ENCODE measurements around the gene SGCD.

SGCD gene

GRCh38 chr5:156378159-156378558 lies 51.2 kb downstream of the SGCD start:
- no peak overlapping the region for H3K9ac ChIP-seq (ENCODE audit: low read length)
- no peak overlapping the region for H3K4ac ChIP-seq (ENCODE audit: low read depth, low read length)
- H2BK5ac ChIP-seq (ENCODE audit: low read length), result no peak overlapping the region
- H3K36me3 ChIP-seq (ENCODE audit: control insufficient read depth, insufficient read depth, low read length), result no peaks in the 10 kb centered on the region
- H4K5ac ChIP-seq (ENCODE audit: low read length), result no peak overlapping the region
- no peak overlapping the region for H3K4me2 ChIP-seq (ENCODE audit: low read length)
- H3K4me3 ChIP-seq (ENCODE audit: low read length), result no peak overlapping the region
- no peak overlapping the region for H3K23ac ChIP-seq (ENCODE audit: low read length)
- H3K18ac ChIP-seq (ENCODE audit: low read length), result no peak overlapping the region
- no peaks in the 10 kb centered on the region for H3K79me2 ChIP-seq (ENCODE audit: control insufficient read depth, insufficient read depth, low read length)
- no peak overlapping the region for H2BK120ac ChIP-seq (ENCODE audit: low read depth, low read length)
- H4K8ac ChIP-seq (ENCODE audit: low read depth, low read length), result no peak overlapping the region
- DNase-seq, result no peak
- no peak overlapping the region for H3K56ac ChIP-seq (ENCODE audit: low read length)
- WGBS (ENCODE audit: extremely low coverage, insufficient coverage, low lambda C conversion rate), result no CpG with 5 or more reads among the region's 2 CpGs
- H3K27me3 ChIP-seq (ENCODE audit: insufficient read depth, low read length, poor library complexity), result no peaks in the 10 kb centered on the region
- no peaks in the 10 kb centered on the region for H3K4me1 ChIP-seq (ENCODE audit: control insufficient read depth, low read depth, low read length)
- H2BK15ac ChIP-seq (replicated peaks; ENCODE audit: low read depth), result no peak overlapping the region
- no peak overlapping the region for H3K27ac ChIP-seq (ENCODE audit: low read depth, low read length)
- no peak overlapping the region for H2AK5ac ChIP-seq (ENCODE audit: low read length)
- H3K79me1 ChIP-seq (ENCODE audit: low read length), result no peaks in the 10 kb centered on the region

DNA sequence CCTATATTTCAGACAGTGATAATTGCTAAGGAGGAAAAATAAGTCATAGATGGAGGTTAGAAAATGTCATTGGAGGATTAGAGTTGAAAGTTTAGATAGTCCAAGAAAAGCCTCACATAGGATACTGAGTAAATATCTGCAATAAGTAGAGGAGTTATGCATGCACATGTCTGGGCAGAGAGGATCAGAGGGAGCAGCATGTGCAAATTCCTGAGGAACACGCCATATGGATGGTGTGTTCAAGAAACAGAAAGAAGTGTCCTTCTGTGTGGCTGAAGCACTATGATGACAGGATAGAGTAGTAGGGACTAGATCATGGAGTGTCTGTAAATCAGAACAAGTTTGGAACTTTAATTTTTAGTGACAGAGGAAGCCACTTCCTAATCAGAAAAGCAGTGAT lies 52.2 kb downstream of the SGCD start:
- Histone ChIP-seq H3K4ac (ENCODE audit: low read depth, low read length) (no peak overlapping the region), H2BK5ac (ENCODE audit: low read length) (no peak overlapping the region), H3K79me1 (ENCODE audit: low read length) (no peaks in the 10 kb centered on the region), H3K4me3 (ENCODE audit: low read length) (no peak overlapping the region), H3K79me2 (ENCODE audit: control insufficient read depth, insufficient read depth, low read length) (no peaks in the 10 kb centered on the region), H3K27me3 (ENCODE audit: insufficient read depth, low read length, poor library complexity) (no peaks in the 10 kb centered on the region), H3K9ac (ENCODE audit: low read length) (no peak overlapping the region), H3K27ac (ENCODE audit: low read depth, low read length) (no peak overlapping the region), H3K4me2 (ENCODE audit: low read length) (no peak overlapping the region), H4K8ac (ENCODE audit: low read depth, low read length) (no peak overlapping the region), H2AK5ac (ENCODE audit: low read length) (no peak overlapping the region), H3K56ac (ENCODE audit: low read length) (no peak overlapping the region), H2BK15ac (replicated peaks; ENCODE audit: low read depth) (no peak overlapping the region), H3K4me1 (ENCODE audit: control insufficient read depth, low read depth, low read length) (no peaks in the 10 kb centered on the region), H3K18ac (ENCODE audit: low read length) (no peak overlapping the region), H3K36me3 (ENCODE audit: control insufficient read depth, insufficient read depth, low read length) (no peaks in the 10 kb centered on the region), H2BK120ac (ENCODE audit: low read depth, low read length) (no peak overlapping the region), H4K5ac (ENCODE audit: low read length) (no peak overlapping the region), H3K23ac (ENCODE audit: low read length) (no peak overlapping the region)
- DNase-seq, result no peak
- no CpG with 5 or more reads among the region's 1 CpG for WGBS (ENCODE audit: extremely low coverage, insufficient coverage, low lambda C conversion rate)

- Histone ChIP-seq H3K18ac (ENCODE audit: low read length) (no peak overlapping the region), H3K4me3 (ENCODE audit: low read length) (no peak overlapping the region), H3K56ac (ENCODE audit: low read length) (no peak overlapping the region), H3K23ac (ENCODE audit: low read length) (no peak overlapping the region), H3K79me1 (ENCODE audit: low read length) (no peaks in the 10 kb centered on the region), H3K27me3 (ENCODE audit: insufficient read depth, low read length, poor library complexity) (no peaks in the 10 kb centered on the region), H3K36me3 (ENCODE audit: control insufficient read depth, insufficient read depth, low read length) (no peaks in the 10 kb centered on the region), H3K79me2 (ENCODE audit: control insufficient read depth, insufficient read depth, low read length) (no peaks in the 10 kb centered on the region), H4K8ac (ENCODE audit: low read depth, low read length) (no peak overlapping the region), H3K9ac (ENCODE audit: low read length) (no peak overlapping the region), H2BK15ac (replicated peaks; ENCODE audit: low read depth) (no peak overlapping the region), H3K4ac (ENCODE audit: low read depth, low read length) (no peak overlapping the region), H3K4me1 (ENCODE audit: control insufficient read depth, low read depth, low read length) (no peaks in the 10 kb centered on the region), H3K4me2 (ENCODE audit: low read length) (no peak overlapping the region), H4K5ac (ENCODE audit: low read length) (no peak overlapping the region), H2BK5ac (ENCODE audit: low read length) (no peak overlapping the region), H2AK5ac (ENCODE audit: low read length) (no peak overlapping the region), H2BK120ac (ENCODE audit: low read depth, low read length) (no peak overlapping the region), H3K27ac (ENCODE audit: low read depth, low read length) (no peak overlapping the region)
- WGBS (ENCODE audit: extremely low coverage, insufficient coverage, low lambda C conversion rate), result no CpG with 5 or more reads among the region's 3 CpGs
- peak; percentile 69 for DNase-seq
These were observed 53.9 kb downstream of the SGCD start for GRCh38 chr5:156380848-156381247.

- Histone ChIP-seq H3K4ac (ENCODE audit: low read depth, low read length) (no peak overlapping the region), H2BK15ac (replicated peaks; ENCODE audit: low read depth) (no peak overlapping the region), H3K9ac (ENCODE audit: low read length) (no peak overlapping the region), H3K79me1 (ENCODE audit: low read length) (no peaks in the 10 kb centered on the region), H2AK5ac (ENCODE audit: low read length) (no peak overlapping the region), H3K56ac (ENCODE audit: low read length) (no peak overlapping the region), H3K79me2 (ENCODE audit: control insufficient read depth, insufficient read depth, low read length) (no peaks in the 10 kb centered on the region), H3K18ac (ENCODE audit: low read length) (no peak overlapping the region), H2BK120ac (ENCODE audit: low read depth, low read length) (no peak overlapping the region), H3K23ac (ENCODE audit: low read length) (no peak overlapping the region), H3K4me3 (ENCODE audit: low read length) (no peak overlapping the region), H2BK5ac (ENCODE audit: low read length) (no peak overlapping the region), H4K5ac (ENCODE audit: low read length) (no peak overlapping the region), H3K27ac (ENCODE audit: low read depth, low read length) (no peak overlapping the region), H3K36me3 (ENCODE audit: control insufficient read depth, insufficient read depth, low read length) (no peaks in the 10 kb centered on the region), H3K27me3 (ENCODE audit: insufficient read depth, low read length, poor library complexity) (no peaks in the 10 kb centered on the region), H4K8ac (ENCODE audit: low read depth, low read length) (no peak overlapping the region), H3K4me1 (ENCODE audit: control insufficient read depth, low read depth, low read length) (no peaks in the 10 kb centered on the region), H3K4me2 (ENCODE audit: low read length) (no peak overlapping the region)
- DNase-seq, result no peak
- WGBS (ENCODE audit: extremely low coverage, insufficient coverage, low lambda C conversion rate), result no CpG with 5 or more reads among the region's 5 CpGs
These were observed 56.7 kb downstream of the SGCD start for GRCh38 chr5:156383510-156384265.

DNA sequence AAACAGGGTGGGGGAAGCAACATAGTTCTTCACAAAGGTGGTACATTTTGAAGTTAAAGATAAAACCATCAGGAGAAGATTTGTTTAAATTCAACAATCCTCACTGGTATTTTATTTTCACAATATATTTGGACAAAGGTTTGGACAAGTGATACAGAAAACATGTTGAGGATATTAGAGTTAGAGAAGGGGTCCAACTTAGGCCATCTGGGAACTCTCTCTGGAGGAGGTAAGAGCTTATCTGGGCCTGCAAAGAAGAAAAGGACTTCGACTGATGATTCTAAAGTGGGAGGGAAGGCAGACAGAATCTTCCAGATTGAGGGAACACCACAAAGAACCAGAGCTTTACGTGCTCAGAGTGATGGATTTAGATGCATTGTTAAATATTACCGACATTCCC lies 58.5 kb downstream of the SGCD start:
- H3K36me3 ChIP-seq (ENCODE audit: control insufficient read depth, insufficient read depth, low read length), result no peaks in the 10 kb centered on the region
- H3K18ac ChIP-seq (ENCODE audit: low read length), result no peak overlapping the region
- H2BK120ac ChIP-seq (ENCODE audit: low read depth, low read length), result no peak overlapping the region
- no peak for DNase-seq
- no peak overlapping the region for H2AK5ac ChIP-seq (ENCODE audit: low read length)
- no peak overlapping the region for H3K4me3 ChIP-seq (ENCODE audit: low read length)
- no peaks in the 10 kb centered on the region for H3K79me1 ChIP-seq (ENCODE audit: low read length)
- no peak overlapping the region for H2BK5ac ChIP-seq (ENCODE audit: low read length)
- H3K27ac ChIP-seq (ENCODE audit: low read depth, low read length), result no peak overlapping the region
- no peak overlapping the region for H3K23ac ChIP-seq (ENCODE audit: low read length)
- no peak overlapping the region for H3K4me2 ChIP-seq (ENCODE audit: low read length)
- H2BK15ac ChIP-seq (replicated peaks; ENCODE audit: low read depth), result no peak overlapping the region
- WGBS (ENCODE audit: extremely low coverage, insufficient coverage, low lambda C conversion rate), result no CpG with 5 or more reads among the region's 3 CpGs
- no peak overlapping the region for H4K8ac ChIP-seq (ENCODE audit: low read depth, low read length)
- H3K4me1 ChIP-seq (ENCODE audit: control insufficient read depth, low read depth, low read length), result no peaks in the 10 kb centered on the region
- H3K79me2 ChIP-seq (ENCODE audit: control insufficient read depth, insufficient read depth, low read length), result no peaks in the 10 kb centered on the region
- H3K9ac ChIP-seq (ENCODE audit: low read length), result no peak overlapping the region
- no peaks in the 10 kb centered on the region for H3K27me3 ChIP-seq (ENCODE audit: insufficient read depth, low read length, poor library complexity)
- no peak overlapping the region for H3K4ac ChIP-seq (ENCODE audit: low read depth, low read length)
- H3K56ac ChIP-seq (ENCODE audit: low read length), result no peak overlapping the region
- H4K5ac ChIP-seq (ENCODE audit: low read length), result no peak overlapping the region

GRCh38 chr5:156386976-156387375 lies 60.0 kb downstream of the SGCD start:
- H3K9ac ChIP-seq (ENCODE audit: low read length), result no peak overlapping the region

More at GRCh38 chr5:156386976-156387375, 60.0 kb downstream of the SGCD start:
- no peak overlapping the region for H4K5ac ChIP-seq (ENCODE audit: low read length)
- no peak overlapping the region for H2BK120ac ChIP-seq (ENCODE audit: low read depth, low read length)
- H3K4ac ChIP-seq (ENCODE audit: low read depth, low read length), result no peak overlapping the region
- H3K36me3 ChIP-seq (ENCODE audit: control insufficient read depth, insufficient read depth, low read length), result no peaks in the 10 kb centered on the region
- H3K18ac ChIP-seq (ENCODE audit: low read length), result no peak overlapping the region
- no peak overlapping the region for H2AK5ac ChIP-seq (ENCODE audit: low read length)
- H3K4me1 ChIP-seq (ENCODE audit: control insufficient read depth, low read depth, low read length), result no peaks in the 10 kb centered on the region
- no peaks in the 10 kb centered on the region for H3K27me3 ChIP-seq (ENCODE audit: insufficient read depth, low read length, poor library complexity)
- H2BK5ac ChIP-seq (ENCODE audit: low read length), result no peak overlapping the region
- no peak overlapping the region for H2BK15ac ChIP-seq (replicated peaks; ENCODE audit: low read depth)
- no peak overlapping the region for H3K4me3 ChIP-seq (ENCODE audit: low read length)
- H3K27ac ChIP-seq (ENCODE audit: low read depth, low read length), result no peak overlapping the region
- no peaks in the 10 kb centered on the region for H3K79me2 ChIP-seq (ENCODE audit: control insufficient read depth, insufficient read depth, low read length)
- H3K79me1 ChIP-seq (ENCODE audit: low read length), result no peaks in the 10 kb centered on the region
- H3K56ac ChIP-seq (ENCODE audit: low read length), result no peak overlapping the region
- DNase-seq, result no peak
- no CpG with 5 or more reads among the region's 4 CpGs for WGBS (ENCODE audit: extremely low coverage, insufficient coverage, low lambda C conversion rate)
- H3K4me2 ChIP-seq (ENCODE audit: low read length), result no peak overlapping the region
- H4K8ac ChIP-seq (ENCODE audit: low read depth, low read length), result no peak overlapping the region
- H3K23ac ChIP-seq (ENCODE audit: low read length), result no peak overlapping the region
